NK-92 treated with Interleukin-12 subunit alpha and Interleukin-12 subunit beta, amount 100 ng/mL, for 24 hours (cell line): Measurements from ENCODE around the gene CCDC8.
"Not testable (repeated sequence)": the region's sequence is repeated elsewhere in the genome, so short reads cannot be mapped to it uniquely, and the experiment has no call there.

Experiments used
- DNase-seq: peaks from one replicate; lab custom pipeline; 2025; lab: John Stamatoyannopoulos, UW

The CCDC8 gene

DNA sequence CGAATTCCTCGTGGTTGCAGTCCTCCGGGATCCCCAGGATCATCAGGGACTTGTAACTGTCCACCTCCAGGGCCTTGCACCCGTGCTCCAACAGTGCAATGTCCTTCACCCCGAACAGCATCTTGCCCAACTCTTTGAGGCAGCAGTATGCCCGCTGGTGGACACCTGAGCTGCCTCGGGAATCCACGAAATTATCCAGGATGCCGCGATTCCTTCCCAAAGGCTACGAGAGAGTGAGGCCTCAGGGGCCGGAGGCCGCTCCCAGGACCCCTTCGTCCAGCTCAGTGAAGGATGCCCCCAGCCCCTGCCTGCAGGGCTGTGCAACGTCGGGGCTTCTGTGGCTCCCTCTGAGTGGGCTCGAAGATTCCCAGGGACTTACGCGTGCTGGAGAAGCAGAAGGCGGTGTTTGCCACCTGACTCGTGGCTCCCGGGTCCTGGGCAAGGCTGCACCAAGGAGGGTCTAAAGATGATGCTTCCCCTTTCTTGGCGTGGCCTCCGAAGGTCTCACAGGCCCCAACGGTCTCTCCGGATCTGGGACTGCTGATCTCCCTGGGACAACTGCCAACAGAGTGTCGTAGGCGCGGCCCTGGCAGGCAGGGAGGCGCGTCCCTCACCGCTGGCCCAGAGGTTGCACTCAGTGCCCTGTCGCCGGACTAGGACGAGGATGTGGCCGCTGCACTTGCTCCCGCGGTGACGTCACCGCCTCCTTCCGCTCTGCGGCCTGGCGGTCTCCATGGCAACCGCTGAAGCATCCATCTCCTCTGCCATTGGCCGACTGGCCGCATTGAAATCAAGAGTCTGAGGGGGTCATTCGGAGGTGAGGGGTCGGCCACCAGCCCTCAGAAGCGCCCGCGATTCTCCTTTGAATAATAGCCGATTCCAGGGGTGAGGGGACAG, 15.1 kb upstream of the CCDC8 start, which contains the start of gene PNMA8C:
Gene PNMA8C, minus strand, starts transcription at position 698 of the 897 bp plus-strand sequence. Its CDS starts 577 bp downstream, at position 121.
- no peak for DNase-seq

GRCh38 chr19:46427518-46428045, 14.2 kb upstream of the CCDC8 start:
- no peak for DNase-seq

DNA sequence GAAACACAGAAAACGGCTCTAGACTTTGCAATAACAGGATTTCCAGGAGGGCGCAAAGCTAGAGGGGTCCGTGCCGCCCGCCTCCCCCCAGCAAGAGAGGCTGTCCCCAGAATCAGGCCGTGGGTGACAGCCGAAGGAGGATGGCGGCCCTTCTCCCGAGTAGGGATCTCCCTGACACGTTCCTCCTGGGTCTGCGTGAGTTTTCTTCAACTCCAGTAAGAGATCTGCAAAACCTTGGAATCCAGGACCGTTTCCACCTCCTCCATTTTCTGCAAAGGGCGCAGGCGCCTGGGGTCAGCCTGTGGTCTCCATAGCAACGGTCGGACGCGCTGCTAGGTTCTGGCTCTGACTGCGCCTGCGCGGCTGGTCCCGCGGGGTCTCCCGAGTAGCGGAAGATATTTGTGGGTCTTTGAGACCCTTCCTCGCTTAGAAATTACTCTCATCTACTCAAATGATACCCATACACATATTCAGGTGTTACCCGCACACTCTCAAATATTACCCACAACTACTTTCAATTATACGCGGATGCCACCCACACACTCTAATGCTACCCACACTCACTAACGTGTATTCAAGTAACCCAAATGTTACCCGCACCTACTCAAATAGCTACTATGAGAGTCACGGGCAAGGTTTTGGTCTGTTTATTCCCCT, 13.3 kb upstream of the CCDC8 start:
- DNase-seq = no peak

DNA sequence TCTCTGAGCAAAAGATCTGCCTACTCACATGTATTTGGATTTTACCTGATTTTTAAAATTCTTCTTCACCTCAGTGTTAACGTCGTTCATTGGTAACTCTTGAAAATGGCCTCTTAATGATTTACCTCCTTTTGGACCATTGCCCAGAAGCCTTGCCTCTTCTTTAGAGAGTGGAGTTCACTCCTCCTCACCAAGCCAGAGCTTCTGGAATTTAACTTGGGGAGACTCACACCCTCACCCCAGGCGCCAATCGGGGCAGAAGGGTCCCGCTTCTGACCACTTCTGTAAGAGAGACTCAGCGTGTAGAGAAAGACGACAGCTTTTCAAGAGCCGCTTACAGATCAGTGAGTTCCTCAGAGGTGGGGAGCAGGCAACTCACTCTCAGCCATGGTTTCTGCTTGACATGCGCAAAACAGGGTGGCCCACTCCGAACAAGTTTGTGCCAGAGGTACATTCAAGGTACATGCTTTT, 12.7 kb upstream of the CCDC8 start:
- DNase-seq = no peak

DNA sequence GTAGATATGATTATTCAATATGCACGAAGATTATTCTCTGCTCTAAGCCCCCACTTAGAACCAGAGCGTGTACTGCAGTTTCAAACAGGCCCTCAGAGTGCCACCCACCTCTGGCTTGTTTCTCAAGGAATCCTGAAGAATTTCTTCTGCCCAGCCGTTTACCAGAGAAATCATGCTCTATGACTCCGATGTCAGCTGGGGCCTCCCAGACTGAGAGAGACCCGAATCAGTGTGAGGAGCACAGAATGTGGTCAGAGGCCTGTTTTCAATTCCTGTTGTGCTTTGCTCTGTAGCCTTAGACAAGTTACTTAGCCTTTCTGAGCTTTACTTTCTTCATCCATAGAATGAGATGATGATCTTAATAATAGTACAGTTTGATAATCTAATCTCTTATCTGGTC, 9.8 kb upstream of the CCDC8 start:
- no peak for DNase-seq

DNA sequence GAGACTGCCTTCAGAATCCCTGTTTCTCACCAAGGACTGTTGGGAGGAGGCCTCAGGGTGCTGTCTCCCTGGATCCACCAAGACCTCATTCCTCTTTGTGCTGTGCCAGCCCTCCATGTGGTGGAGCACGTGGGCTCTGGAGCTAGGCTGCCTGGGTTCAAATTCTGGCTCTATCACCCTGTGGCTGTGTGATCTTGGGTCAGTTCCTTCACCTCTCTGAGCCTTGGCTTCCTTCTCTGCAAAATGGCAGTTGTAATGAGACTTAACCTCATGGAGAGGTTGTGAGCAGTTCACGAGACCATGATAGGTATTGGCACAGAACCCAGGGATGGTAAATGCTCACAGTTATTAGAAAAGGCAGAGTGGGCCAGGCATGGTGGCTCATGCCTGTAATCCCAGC, 9.0 kb upstream of the CCDC8 start:
- DNase-seq = no peak

- no peak for DNase-seq
These were observed 6.7 kb upstream of the CCDC8 start for GRCh38 chr19:46420056-46420455.

DNA sequence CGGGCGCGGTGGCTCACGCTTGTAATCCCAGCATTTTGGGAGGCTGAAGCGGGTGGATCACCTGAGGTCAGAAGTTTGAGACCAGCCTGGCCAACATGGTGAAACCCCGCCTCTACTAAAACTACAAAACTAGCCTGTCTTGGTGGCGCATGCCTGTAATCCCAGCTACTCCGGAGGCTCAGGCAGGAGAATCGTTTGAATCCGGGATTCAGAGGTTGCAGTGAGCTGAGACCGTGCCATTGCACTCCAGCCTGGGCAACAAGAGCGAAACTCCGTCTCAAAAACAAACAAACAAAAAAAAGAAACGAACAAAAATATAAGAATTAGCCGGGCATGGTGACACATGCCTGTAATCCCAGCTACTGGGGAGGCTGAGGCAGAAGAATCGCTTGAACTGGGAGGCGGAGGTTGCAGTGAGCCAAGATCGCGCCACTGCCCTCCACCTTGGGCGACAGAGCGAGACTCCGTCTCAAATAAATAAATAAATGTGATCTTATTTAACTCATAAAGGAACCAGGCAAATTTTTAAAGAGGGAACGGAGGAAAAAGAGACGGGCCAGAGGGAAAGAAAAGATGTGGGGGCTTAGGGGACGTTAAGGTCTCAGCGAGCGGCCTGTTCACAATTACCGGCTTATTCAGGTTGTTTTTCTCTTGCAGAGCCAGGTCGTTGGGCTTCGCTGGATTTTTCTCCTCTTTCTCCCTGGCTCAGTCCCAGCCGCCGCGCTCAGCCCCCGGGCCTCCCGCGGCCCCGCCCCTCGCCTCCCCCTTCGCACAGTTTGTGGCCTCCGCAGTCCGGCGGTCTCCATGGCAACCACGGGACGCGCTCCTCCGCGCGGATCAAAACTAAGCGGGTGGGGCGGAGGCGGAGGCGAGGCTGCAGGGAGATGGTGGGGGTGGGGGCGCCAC, 2.7 kb upstream of the CCDC8 start:
- not testable (repeated sequence) for DNase-seq

GRCh38 chr19:46414899-46415298, 1.5 kb upstream of the CCDC8 start:
- not testable (repeated sequence) for DNase-seq

DNA sequence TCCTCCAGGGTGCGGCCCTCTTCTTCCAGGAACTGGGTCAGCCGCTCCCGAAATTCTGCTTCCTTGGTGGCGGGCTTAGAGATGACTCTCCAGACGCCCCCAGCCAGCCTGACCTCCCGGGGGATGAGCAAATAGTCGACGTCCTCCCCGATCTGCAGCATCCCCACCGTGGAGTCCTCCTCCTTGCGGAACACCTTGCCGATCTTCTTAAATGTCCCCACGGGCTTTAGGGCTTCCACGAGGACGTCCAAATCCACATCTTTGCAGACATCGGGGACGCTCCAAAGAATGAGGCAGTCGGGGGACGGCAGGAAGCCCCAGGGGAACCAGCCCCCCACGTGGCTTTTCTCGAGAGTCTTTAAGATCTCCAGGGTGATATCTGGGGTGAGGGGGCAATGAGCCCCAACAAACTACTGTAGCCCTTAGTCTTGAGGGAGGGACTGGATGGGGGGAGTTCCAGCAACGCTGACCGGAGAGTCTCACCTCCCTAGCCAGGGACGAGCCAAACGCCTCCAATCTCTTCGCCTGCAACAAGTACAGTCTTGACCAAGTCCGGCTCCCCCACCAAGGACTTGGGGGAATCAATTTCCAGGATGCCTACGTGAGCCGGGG, 608 bp downstream of the CCDC8 start:
- DNase-seq = no peak

- no peak for DNase-seq
These were observed 1.3 kb downstream of the CCDC8 start for GRCh38 chr19:46411925-46412649.

DNA sequence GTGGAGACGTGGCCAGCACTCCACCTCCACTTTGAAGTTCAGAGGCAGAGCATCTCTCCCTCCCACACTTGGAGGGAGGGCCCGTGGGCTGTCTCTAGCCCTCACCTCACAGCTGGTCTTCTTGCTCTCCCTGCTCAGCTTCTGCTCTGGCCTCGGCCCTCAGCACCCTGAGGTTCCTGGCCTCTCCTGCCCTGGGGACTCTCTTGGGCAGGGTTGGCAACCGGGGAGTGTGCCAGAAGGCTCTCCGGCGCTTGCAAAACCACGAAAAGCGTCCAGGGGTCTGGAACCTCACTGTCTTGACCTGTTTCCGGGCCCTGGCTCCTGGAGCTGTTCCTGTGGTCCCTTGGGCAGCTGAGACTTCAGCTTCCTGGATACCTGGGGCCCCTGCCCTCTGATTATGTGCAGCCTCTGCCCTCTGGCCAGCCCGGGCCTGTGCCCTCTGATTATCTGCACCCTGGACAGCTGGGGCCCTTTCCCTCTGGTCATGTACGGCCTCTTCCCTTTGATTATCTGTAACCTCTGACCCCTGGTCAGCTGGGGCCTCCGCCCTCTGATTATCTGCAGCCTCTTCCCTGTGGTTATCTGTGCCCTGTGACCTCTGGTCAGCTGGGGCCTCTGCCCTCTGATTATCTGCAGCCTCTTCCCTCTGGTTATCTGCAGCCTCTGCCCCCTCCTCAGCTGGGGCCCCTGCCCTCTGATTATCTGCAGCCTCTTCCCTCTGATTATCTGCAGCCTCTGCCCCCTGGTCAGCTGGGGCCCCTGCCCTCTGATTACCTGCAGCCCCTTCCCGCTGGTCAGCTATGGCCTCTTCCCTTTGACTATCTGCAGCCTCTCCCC, 2.1 kb downstream of the CCDC8 start:
- DNase-seq = no peak

DNA sequence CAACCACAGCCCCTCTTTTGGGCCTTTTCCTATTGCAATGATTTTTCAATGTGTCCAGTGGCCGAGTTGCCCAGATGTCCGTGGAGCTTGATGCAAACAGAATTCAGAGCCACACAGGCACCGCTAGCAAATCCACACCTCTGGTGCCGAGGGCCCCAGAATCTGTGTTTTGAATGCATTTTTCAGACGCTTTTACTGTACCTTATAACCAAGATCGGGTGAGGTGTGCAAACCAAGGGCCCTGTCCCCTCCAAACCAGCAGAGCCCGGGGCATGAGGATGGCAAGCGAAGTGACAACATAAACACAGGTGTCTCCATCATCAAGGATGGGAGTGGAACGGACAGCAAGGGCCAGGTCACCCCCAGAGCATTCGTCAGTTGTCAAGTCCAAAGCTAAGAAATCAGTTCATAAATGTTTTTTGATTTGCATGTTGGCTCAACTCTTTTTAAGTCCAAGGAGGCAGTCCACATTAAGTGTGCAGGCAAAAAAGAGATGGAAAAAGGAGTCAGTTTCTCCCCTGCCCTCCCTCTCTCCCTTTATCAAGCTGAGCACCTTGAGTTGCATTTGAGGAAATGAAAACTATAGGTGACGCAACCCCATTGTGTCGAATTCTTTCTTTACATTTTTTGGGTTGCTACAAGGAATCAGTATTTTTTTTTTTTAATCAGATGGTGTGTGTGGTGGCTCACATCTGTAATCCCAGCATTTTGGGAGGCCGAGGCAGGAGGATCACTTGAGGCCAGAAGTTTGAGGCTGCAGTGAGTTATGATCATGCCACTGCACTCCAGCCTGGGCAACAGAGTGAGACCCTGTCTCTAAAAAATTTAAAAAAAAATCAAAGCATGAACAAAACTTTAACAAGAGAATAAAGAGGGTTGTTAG, 2.9 kb downstream of the CCDC8 start:
- DNase-seq = no peak

GRCh38 chr19:46409191-46409590, 4.2 kb downstream of the CCDC8 start:
- no peak for DNase-seq

DNA sequence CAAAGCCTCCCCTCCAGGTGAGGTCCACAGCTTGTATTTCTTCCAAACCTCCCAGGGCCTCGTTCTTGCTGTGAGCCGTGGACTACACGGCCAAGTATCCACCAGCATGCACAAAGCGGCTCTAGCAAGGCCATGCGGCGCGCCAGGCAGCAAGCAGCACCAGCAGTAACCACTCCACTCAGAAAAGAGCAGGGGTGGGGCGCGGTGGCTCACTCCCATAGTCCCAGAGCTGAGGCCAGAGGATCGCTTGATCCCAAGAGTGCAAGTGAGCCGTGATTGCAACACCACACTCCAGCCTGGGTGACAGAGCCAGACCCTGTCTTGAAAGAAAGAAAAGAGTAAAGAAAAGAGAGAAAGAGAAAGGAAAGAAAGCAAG, 4.7 kb downstream of the CCDC8 start:
- no peak for DNase-seq

GRCh38 chr19:46407856-46408663, 5.3 kb downstream of the CCDC8 start:
- no peak for DNase-seq

GRCh38 chr19:46406976-46407375, 6.4 kb downstream of the CCDC8 start:
- DNase-seq = no peak
